OCI-LY1 (cell line): ENCODE data around the gene DYNAP.

Experiments
- H2AFZ ChIP-seq: fragments of 200-600 bp; sonication (generic), shearing (Covaris generic); 2 replicates; pipeline ENCODE4 v1.6.0; 2014; ENCODE audit warnings: antibody characterized with exemption, mild to moderate bottlenecking, low read length
- H3F3A ChIP-seq: fragments of 200-600 bp; sonication (generic), shearing (Covaris generic); 2 replicates; pipeline ENCODE4 v1.6.0; 2014; ENCODE audit warnings: mild to moderate bottlenecking, antibody characterized with exemption, low read length, moderate library complexity; ENCODE audit not compliant: insufficient read depth
- H3K27ac ChIP-seq: fragments of 200-600 bp; sonication (generic); 2 replicates; pipeline ENCODE4 v1.5.1; 2014; ENCODE audit warnings: low read length, mixed run types, mild to moderate bottlenecking, low read depth; ENCODE audit not compliant: poor library complexity, severe bottlenecking
- H3K27me3 ChIP-seq: fragments of 200-600 bp; sonication (generic); 2 replicates; pipeline ENCODE4 v1.6.0; 2014; ENCODE audit warnings: antibody characterized with exemption, mild to moderate bottlenecking, low read length, moderate library complexity; ENCODE audit not compliant: insufficient read depth
- H3K36me3 ChIP-seq: fragments of 200-600 bp; sonication (generic); 2 replicates; pipeline ENCODE4 v1.6.1; 2014; ENCODE audit warnings: mild to moderate bottlenecking, antibody characterized with exemption, low read length, moderate library complexity, mixed read lengths; ENCODE audit not compliant: insufficient read depth
- H3K4me1 ChIP-seq: fragments of 200-600 bp; sonication (generic); 2 replicates; pipeline ENCODE4 v1.5.1; 2014; ENCODE audit warnings: mild to moderate bottlenecking, low read length, moderate library complexity; ENCODE audit not compliant: insufficient read depth, severe bottlenecking
- H3K4me2 ChIP-seq: fragments of 200-600 bp; sonication (generic), shearing (Covaris generic); 2 replicates; pipeline ENCODE4 v1.6.1; 2014; ENCODE audit warnings: low read length
- H3K4me3 ChIP-seq: fragments of 200-600 bp; sonication (generic); 2 replicates; pipeline ENCODE4 v1.5.1; 2014; ENCODE audit warnings: low read length, low read depth, mild to moderate bottlenecking, mixed read lengths; ENCODE audit not compliant: poor library complexity, severe bottlenecking
- H3K79me2 ChIP-seq: fragments of 200-600 bp; shearing (Covaris generic); 2 replicates; pipeline ENCODE4 v1.6.1; 2016; ENCODE audit warnings: mixed run types, low read length, mixed read lengths; ENCODE audit not compliant: insufficient read depth
- H3K9ac ChIP-seq: fragments of 200-600 bp; sonication (generic), shearing (Covaris generic); 2 replicates; pipeline ENCODE4 v1.6.1; 2014; ENCODE audit warnings: mild to moderate bottlenecking, low read length, mixed read lengths
- H3K9me2 ChIP-seq: fragments of 200-600 bp; sonication (generic), shearing (Covaris generic); 2 replicates; pipeline ENCODE4 v1.6.1; 2014; ENCODE audit warnings: low read depth, mild to moderate bottlenecking, low read length, mixed read lengths
- H3K9me3 ChIP-seq: fragments of 200-600 bp; shearing (Covaris generic); 2 replicates; pipeline ENCODE4 v1.6.1; 2014; ENCODE audit warnings: low read length, mixed read lengths
- H4K20me1 ChIP-seq: fragments of 200-600 bp; sonication (generic), shearing (Covaris generic); 2 replicates; pipeline ENCODE4 v1.6.0; 2016; ENCODE audit warnings: mild to moderate bottlenecking, low read length; ENCODE audit not compliant: insufficient read depth
- CTCF ChIP-seq: fragments of 200-600 bp; sonication (generic), shearing (Covaris generic); IDR thresholded peaks from 2 replicates; pipeline ENCODE4 v1.5.1; 2017; ENCODE audit warnings: mild to moderate bottlenecking, antibody characterized with exemption, low read length, moderate library complexity, mixed read lengths
- EZH2 ChIP-seq: fragments of 200-600 bp; sonication (generic), shearing (Covaris generic); IDR thresholded peaks from 2 replicates; pipeline ENCODE4 v1.8.0; 2017; ENCODE audit warnings: borderline replicate concordance, mixed run types, mild to moderate bottlenecking, antibody characterized with exemption, low read length, moderate library complexity, mixed read lengths

Gene DYNAP

GRCh38 chr18:54590945-54591344 is at the start of gene DYNAP:
DYNAP (plus strand) TSS chr18:54591245; CDS start chr18:54591283, 38 bp downstream.
- H3K79me2 ChIP-seq, result no peaks in the 10 kb centered on the region
- no peaks in the 10 kb centered on the region for H3K4me1 ChIP-seq
- TF ChIP-seq EZH2, result no peak
- no peak for TF ChIP-seq CTCF
- H2AFZ ChIP-seq, result no peak within 1 kb of the TSS
- no peaks in the 10 kb centered on the region for H3F3A ChIP-seq
- H3K4me3 ChIP-seq, result no peak within 1 kb of the TSS
- no peaks in the 10 kb centered on the region for H3K27me3 ChIP-seq
- H3K27ac ChIP-seq, result no peak within 1 kb of the TSS
- H3K4me2 ChIP-seq, result no peak within 1 kb of the TSS
- no peaks in the 10 kb centered on the region for H3K9me2 ChIP-seq
- H3K9ac ChIP-seq, result no peak within 1 kb of the TSS
- H3K9me3 ChIP-seq, result no peaks in the 10 kb centered on the region
- H3K36me3 ChIP-seq, result no peaks in the 10 kb centered on the region
- H4K20me1 ChIP-seq, result no peaks in the 10 kb centered on the region

DNA sequence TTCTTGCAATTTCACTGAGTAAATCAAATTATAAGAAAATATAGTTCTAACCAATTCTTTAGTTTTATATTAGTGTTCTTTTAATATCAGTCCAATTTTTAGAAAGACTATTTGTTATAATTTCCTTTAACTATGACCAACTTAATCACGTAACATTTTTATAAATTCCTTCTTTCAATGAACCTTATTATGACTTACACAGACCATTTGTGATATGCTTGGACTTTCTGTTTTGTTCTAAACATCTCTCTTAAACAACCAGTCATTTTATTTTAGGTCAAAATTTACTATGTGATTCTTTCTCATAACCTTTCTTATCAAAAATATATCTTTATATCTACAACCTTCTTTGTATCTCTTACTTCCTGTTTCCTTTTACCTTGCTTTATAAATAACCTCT is 39.5 kb upstream of the DYNAP start:
- TF ChIP-seq CTCF, result no peak
- no peak for TF ChIP-seq EZH2
- Histone ChIP-seq H3K9me3 (peaks cover 5% of the 10 kb centered on the region; the same call in 1 of the 2 replicates), H3K4me3 (no peak overlapping the region)

GRCh38 chr18:54555286-54555685 is 35.8 kb upstream of the DYNAP start:
- Histone ChIP-seq H3K4me1 (no peaks in the 10 kb centered on the region), H3K9ac (no peak overlapping the region), H3F3A (no peaks in the 10 kb centered on the region), H3K9me3 (peaks cover 5% of the 10 kb centered on the region; the same call in 1 of the 2 replicates), H3K36me3 (no peaks in the 10 kb centered on the region), H3K27me3 (no peaks in the 10 kb centered on the region), H2AFZ (no peak overlapping the region), H3K27ac (no peak overlapping the region), H3K79me2 (no peaks in the 10 kb centered on the region), H3K4me3 (no peak overlapping the region), H3K4me2 (no peak overlapping the region), H3K9me2 (no peaks in the 10 kb centered on the region), H4K20me1 (no peaks in the 10 kb centered on the region)
- TF ChIP-seq CTCF (no peak), EZH2 (no peak)

More for the DNA sequence above, 39.5 kb upstream of the DYNAP start:
- Histone ChIP-seq H4K20me1 (no peaks in the 10 kb centered on the region), H3K27me3 (no peaks in the 10 kb centered on the region), H3K36me3 (no peaks in the 10 kb centered on the region), H3K79me2 (no peaks in the 10 kb centered on the region), H3K9me2 (no peaks in the 10 kb centered on the region), H3K4me2 (no peak overlapping the region), H3F3A (no peaks in the 10 kb centered on the region), H3K9ac (no peak overlapping the region), H3K27ac (no peak overlapping the region), H2AFZ (no peak overlapping the region), H3K4me1 (no peaks in the 10 kb centered on the region)
